Activated CD4-positive, CD25-positive, alpha-beta regulatory T cell treated with anti-CD3 and anti-CD28 coated beads, Interleukin-2, amount 50 U/mL, for 24 hours (primary cell): Measurements from ENCODE around the gene SH3BGR.

ENCODE experiments used
- ATAC-seq, 2 donors: fragments of 150-1000 bp; cut with Tn5 transposase; one replicate each; pipeline ENCODE4 v1.10.0; 2021; ENCODE audit warnings: mild to moderate bottlenecking in 1 of 2, moderate library complexity in 1 of 2

The SH3BGR gene

DNA sequence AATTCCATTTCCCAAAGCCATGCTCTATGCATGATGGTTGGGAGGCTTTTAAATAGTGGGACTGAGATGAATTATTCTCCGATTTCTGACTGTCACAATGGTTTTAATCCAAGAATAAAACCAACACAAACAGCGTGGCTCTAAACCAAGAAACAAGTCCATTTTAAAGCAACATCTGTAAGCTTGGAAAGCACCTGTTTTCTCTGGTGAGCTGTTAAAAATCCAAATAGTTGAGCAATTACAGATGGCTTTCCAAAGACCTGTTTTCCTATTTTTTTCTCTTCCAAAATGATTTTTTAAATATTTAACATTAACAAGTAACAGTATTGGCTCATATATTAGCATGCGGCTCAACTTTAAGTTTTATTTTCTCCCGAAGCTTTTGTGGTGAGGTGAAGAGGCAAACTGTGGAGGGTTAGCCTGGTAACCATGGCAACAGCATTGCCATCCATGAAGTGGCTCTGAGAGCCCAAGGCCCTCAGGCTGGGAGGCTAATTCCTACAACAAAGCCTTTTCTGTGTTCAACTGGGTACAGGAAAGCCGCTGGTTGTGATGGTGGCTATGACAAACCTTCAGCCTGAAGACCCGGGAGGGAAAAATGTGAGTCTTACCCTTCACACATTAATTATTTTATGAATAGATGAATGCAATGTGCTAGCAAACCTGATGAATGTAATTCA is 104.3 kb downstream of the SH3BGR start:
- ATAC-seq: no peak

GRCh38 chr21:39559511-39559910 is 107.7 kb downstream of the SH3BGR start:
- no peak for ATAC-seq

DNA sequence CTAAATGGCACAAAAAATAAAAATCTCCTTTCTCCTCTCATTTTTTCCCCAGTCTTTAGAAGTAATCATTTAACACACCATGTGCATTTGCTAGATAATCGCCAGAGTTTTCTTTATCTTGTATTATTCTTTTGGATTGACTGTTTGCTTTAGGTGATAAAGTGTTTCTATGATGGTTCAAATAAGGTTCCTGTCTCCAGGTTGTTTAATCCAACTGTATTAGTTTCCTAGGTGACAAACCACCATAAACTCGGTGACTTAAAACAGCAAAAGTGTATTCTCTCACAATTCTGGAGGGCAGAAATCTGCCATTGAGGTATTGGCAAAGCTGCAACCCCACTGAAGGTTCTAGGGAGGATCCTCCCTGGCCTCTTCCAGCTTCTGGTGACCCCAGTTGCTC is 109.4 kb downstream of the SH3BGR start:
- ATAC-seq: no peak

DNA sequence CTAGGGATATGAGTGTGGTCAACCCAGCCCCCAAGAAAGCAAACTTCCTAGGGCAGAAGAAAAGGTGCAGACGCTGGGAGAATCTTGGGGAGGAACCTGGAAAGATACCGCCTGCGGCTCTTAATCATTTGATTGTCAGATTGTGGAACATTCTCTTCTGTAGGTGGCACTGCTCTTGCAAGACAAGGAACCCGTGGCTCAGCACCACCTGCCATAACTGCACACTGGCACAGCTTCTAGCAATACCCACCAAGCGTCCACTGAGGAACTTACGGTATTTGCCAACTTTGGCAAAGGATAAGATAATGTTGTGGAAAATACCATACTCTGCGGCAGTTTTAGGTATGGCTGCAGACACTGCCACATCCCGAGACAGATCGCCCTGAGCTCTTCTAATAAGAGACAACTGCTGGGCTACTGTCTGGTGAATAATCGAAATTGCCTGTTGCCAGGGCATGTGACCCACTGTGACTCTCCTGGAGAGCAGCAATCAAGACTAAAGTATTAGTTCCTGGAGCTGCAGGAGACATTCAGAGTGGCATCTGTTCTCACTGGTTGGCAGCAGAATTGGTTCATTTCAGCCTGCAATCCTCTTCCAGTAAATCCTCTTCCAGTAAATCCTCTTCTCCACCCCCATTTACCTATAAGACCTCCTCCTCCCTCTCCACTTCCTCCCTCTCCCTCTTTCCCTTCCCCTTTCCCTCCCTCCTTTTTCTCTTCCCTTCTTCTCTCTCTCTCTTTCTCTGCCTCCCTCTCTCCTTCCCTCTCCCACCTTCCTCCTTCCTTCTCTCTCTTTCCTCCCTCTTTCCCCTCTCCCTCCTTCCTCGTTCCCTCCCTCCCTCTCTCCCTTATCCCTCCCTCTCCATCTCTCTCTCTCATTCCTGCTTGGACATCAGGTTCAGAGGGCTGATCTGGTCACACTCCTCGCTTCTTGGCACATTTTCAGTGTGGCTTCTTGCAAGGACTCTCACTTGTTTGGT is 111.3 kb downstream of the SH3BGR start:
- no peak for ATAC-seq

DNA sequence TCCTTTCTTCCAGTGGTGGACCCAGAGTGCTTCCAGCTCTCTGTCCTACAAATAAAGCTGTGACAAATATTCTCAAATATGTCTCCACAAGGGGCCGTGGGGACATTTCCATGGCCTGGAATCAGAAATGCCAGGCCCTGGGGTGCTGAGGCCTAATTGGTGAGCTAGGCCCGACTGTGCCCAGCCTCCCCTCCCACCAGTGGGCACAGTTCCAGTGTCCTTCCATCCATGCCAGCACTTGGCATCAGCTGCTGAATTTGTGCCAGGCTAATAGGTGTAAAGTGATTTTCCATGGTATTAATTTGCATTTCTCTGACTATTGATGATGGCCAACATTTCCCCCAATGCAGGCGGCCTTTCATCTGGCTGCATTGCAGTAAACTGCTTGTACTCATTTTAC is 112.4 kb downstream of the SH3BGR start:
- ATAC-seq: no peak
